Stimulated activated CD4-positive, alpha-beta T cell treated with anti-CD3 and anti-CD28 coated beads, Interleukin-4, amount 100 ng/mL, for 48 hours (primary cell): Measurements from ENCODE around the gene RBFA.
"Not testable (repeated sequence)": the region's sequence is repeated elsewhere in the genome, so short reads cannot be mapped to it uniquely, and the experiment has no call there.

ENCODE experiments used
- DNase-seq, 2 donors: peaks; one replicate each; pipeline ENCODE4 v3.0.0-alpha.2; 2020; ENCODE audit warnings: low read depth in 2 of 2

The RBFA gene, protein sequence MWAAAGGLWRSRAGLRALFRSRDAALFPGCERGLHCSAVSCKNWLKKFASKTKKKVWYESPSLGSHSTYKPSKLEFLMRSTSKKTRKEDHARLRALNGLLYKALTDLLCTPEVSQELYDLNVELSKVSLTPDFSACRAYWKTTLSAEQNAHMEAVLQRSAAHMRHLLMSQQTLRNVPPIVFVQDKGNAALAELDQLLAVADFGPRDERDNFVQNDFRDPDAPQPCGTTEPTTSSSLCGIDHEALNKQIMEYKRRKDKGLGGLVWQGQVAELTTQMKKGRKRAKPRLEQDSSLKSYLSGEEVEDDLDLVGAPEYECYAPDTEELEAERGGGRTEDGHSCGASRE

DNA sequence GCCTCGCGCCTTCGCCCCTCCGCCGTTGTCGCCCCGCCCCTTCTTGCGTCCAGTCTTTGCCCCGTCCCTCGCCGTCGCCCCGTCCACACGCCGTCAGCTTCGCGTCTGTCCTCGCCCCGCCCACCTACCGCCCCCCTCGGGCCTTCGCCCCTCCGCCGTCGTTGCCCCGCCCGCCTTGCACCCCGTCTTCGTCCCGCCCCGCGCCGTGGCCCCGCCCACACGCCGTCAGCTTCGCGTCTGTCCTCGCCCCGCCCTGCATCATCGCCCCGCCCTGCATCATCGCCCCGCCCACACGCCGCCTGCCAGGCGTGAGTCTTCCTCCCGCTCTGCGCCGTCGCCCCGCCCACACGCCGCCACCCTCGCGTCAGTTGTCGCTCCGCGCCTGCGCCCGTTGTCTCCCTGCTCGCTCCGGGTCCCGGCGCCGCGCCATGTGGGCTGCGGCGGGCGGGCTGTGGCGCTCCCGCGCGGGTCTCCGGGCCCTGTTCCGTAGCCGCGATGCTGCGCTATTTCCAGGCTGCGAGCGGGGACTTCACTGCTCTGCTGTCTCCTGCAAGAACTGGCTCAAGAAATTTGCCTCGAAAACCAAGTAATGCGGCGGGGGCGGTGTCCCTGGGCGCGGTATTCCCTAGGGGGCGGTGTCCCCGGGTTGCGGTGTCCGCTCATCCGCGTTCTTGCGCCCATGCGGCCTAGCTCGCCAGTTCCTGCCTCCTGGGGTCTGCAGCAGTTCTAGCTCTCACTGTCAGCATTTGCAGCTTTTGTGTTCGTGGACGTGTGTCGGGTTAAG lies at the start of gene RBFA:
Gene RBFA, plus strand, starts transcription at position 367 of the 784 bp plus-strand sequence. Its CDS starts 62 bp downstream, at position 429.
- peak; percentile 99 to 100 for DNase-seq

DNA sequence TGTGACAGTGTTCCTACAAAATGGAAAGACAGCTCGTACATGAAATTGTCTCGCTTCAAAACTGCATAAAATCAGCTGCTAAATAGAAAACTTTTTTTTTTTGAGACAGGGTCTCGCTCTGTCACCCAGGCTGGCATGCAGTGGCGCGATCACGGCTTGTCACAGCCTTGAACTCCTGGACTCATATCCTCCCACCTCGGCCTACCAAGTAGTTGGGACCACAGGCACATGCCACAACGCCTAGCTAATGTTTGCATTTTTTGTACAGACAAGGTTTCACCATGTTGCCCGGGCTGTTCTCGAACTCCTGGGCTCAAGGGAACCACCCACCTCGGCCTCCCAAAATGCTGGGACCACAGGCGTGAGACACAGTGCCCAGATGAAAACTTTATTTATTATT lies 49.1 kb upstream of the RBFA start:
- DNase-seq: no peak

DNA sequence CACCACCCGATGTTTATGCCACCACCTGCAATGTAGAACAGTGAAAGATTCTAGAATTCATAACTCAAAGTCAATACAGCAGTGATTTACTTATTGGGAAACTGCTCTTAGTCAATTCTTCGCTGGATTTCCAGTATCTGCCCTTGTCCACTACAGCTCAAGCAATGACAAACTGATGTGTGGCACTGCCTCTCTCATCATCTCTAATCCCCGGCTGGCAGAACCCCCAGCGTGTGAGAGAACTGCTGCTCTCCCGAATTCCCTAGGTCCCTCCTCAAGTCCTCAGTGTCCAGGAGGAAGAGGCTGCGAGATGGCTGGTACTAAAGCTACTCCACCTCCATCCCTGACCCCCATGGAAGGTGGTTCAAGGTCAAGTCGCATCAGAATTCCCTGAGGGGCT lies 47.5 kb upstream of the RBFA start:
- DNase-seq: no peak

DNA sequence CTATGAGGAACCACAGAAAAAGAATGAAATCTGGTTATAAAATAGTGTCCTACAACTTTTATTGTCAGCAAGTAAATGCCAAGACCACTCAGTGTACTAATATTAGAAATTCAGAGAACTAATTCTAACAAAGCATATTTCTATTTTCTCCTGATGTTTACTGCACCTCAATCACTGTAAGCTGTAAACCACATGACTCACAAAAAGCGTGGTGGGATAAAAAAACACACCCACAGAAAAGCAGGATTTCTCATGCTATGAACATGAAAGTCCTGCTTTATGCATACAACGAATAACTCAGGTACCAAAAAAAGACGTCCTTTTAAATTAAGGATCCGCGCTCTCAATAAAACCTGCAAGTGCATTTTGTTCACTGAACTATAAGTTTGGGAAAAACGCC lies 46.7 kb upstream of the RBFA start:
- DNase-seq: no peak

DNA sequence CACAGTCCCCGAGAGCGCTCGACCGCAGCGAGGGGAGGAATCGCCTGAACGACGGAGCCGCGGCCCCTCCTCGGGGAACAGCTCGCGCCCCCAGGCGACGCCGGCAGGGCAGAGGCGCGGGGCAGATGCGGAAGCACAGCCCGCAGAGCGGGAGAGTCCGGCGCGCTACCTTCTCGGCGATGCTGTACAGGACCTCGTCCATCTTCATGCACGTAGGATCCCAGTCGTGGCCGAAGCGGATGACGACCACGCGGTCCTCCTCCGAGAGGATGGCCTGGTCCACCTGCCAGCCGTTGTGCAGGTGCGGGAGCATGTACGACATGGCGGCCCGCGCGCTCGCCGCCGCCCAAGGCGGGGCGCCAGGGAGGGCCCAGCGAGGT lies 46.2 kb upstream of the RBFA start:
- DNase-seq: peak; percentile 45 to 54

DNA sequence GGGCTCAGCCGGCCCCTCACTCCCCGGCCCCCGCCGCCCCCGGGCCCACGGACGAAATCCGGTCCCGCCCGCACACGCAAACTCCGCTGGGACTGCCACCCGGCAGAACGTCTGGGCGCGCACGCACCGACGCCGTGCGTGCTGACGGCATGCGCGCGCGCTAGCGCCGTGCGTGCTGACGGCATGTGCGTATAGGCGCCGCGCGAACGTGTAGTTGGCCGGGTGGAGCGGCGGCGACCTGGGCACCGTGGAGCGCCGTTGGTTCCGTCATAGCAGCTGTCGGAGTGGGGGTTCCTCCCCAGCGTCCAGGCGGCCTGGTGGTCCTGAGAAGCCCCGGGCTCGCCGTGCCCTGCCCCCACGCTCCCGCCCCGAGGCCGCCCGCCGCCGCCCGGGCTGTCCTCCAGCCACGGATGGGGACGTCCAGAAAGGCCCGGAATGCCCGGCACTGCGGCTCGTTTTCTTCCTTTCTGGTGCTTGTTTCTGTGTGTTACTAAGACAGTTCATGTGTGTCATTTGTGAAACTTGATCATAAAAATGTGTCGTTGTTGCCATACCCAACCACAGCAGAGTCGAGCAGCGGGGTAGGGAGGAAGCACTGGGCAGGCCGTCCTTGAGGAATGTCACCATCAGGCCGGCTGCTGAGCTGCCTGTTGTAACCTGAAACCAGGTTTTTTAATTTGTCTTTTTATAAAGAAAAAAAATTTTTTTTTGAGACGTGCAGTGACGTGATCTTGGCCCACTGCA lies 45.6 kb upstream of the RBFA start, which contains the start of gene TXNL4A:
Gene TXNL4A, minus strand, starts transcription at position 113 of the 744 bp plus-strand sequence. CDS start 171 bp downstream, outside the sequence.
- peak; percentile 78 to 82 for DNase-seq

DNA sequence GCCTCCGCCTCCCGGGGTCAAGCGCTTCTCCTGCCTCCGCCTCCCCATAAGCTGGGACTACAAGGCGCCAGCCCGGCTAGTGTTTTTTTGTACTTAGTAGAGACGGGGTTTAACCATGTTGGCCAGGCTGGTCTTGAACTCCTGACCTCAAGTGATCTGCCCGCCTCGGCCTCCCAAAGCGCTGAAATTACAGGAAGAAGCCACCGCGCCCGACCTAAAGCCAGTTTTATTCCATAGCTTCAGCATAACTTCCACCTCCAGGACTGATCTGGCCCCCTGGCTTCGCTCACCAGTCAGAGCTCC lies 45.1 kb upstream of the RBFA start:
- no peak for DNase-seq

DNA sequence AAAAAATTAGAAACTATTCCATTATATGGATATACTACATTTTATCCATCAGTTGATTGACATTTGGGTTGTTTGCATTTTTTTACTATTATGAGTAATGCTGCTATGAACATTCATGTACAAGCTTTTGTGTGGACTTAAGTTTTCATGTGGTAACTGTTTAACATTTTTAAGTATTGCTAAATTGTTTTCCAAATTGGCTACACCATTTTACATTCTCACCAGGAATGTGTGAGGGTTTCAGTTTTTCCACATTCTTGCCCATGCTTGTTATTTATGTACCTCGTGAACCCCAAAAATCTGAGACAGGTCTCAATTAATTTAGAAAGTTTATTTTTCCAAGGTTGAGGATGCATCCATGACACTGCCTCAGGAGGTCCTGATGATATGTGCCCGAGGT lies 42.7 kb upstream of the RBFA start:
- no peak for DNase-seq

DNA sequence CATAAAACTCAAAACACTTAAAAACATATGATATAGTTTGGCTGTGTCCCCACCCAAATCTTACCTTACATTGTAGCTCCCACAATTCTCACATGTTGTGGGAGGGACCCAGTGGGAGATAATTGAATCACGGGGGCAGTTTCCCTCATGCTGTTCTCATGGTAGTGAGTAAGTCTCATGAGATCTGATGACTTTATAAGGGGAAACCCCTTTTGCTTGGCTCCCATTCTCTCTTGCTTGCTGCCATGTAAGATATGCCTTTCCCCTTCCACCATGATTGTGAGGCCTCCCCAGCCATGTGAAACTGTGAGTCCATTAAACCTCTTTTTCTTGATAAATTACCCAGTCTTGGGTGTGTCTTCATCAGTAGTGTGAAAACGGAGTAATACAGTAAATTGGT lies 34.5 kb upstream of the RBFA start:
- not testable (repeated sequence) for DNase-seq

DNA sequence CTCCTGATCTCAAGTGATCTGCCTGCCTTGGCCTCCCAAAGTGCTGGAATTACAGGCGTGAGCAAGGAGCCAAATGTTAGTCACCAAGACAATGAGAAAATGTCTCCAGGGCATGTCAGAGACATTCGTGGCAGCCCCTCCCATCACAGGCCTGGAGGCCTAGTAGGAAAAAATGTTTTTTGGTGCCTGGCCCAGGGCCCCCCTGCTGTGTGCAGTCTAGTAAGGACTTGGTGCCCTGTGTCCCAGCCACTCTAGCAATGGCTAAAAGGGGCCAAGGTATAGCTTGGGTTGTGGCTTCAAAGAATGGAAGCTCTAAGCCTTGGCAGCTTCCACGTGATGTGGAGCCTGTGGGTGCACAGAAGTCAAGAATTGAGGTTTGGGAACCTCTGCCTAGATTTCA lies 33.4 kb upstream of the RBFA start:
- DNase-seq: no peak

DNA sequence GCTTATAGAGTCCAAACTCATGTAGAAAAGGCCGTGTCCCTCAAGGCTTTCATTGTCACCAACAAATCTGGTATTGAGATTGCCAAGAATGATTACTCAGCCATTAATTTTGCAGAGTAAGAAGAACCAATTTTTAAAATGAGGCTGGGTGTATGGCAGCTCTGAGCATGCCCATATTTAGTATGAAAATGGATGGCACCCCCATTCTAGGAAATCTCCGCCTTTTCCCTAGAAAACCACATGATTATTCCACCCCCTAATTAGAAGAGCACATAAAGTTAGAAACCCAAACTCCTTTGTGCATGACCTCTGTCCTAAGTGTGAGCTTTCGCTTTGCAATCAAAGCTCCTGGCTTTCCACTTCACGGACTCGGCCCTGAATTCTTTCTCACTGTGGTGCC lies 31.8 kb upstream of the RBFA start:
- DNase-seq: no peak

DNA sequence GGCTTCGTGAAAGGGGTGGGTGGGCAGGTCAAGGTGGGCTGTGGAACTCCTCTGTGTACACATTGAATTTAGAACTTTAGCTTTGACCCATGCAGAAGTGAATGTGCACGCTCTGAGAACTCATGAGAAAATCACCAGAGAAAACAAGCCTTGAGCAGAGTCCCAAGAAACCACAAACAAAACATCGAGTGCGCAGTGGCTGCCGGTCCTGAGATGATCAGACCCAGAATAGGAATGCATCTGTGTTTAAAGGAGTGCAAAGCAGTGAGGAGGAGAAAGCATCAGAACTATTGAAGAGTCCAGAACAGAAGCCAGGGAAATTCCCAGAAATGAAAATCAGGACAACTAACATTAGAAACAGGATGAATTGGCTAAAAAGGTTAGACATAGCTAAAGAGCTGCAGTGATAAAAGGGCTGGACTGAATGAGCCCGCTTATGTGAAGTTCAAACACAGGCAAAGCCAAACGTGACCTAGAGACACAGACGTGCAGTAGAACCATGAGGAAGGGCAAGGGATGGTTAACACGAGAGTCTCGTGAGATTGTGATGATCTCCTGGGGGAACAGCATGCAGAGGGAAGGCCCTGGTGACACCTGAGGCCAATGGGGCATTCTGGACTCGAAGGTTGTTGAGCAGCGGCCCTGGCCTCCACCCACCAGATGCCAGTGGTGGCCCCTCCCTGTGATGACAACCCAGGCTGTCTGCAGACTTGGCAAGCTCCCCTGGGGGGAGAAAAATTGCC lies 29.5 kb upstream of the RBFA start:
- DNase-seq: no peak

DNA sequence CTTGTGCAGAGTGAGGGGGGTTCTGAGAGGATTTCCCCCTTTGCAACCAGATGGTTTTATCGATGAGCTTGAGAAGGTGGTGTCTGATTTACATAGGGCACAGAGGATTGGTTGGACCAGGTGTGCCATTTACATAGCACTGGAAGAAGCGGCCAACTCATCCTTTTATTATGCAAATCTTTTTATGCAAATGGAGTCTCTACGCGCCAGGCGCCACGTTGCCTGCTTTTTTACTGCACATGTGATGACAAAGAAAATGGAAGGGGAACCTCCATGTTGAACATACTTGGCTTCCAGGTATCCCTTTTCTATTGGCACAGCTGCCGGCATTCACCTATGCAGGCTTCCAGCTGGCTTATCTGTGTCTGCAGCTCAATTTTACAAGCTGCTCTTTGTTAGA lies 27.5 kb upstream of the RBFA start:
- no peak for DNase-seq

DNA sequence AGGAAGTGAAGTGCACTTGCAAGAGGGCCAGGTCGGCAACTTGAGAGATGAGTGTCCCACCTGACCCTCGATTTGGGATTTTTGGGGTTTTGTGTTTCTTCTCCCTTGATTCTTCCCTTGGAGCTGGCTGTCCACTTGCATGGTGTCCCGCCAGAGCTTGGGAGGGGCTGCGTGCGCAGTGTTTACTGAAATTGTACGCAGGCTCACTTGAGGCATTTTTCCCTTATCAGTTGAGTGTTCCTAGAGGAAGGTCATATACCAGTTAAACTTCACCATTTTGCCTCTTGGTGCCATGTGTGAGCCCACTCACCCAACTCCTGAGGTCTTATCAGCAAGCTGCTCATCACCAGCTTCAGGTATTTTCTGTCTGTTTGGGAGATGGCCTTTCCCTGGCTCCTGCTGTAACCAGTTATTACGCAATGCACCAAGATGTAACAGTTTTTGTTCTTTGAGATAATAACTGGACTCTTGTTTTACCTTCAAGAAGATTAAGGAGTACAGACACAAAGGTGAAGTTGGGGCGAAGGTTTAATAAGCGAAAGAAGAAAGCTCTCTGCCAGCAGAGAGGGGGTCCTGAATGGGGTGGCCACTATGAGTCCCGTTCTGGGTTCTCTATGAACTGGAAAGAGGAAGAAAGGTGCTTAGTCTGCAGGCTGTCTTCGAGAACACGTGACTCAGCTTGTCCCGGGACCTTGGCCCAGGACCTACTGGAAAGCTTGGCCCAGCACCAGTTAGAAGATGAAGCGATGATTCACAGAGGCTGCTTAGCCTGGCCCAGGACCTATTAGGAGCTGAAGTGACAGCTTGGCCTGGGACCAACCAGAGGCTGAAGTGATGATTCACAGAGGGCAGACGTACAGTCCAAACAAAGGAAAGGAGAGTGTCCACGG lies 24.3 kb upstream of the RBFA start:
- DNase-seq: no peak

DNA sequence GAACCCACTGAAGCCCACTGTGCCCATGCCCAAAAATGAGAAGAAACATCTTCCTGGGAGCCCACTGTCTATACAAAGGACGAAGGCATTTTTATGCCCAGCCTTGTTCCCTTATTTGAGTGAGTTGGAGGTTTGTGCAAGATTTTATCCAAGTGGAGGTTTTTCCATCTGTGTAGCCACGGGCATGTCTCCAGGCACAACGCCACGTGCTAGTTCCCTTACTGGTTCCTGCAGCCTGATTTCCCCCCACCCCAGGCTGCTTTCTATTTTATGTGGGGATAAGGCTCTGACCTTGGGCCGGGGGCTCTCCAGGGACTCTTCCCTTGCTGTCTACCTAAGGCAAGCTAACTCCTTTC lies 23.7 kb upstream of the RBFA start:
- DNase-seq: no peak

DNA sequence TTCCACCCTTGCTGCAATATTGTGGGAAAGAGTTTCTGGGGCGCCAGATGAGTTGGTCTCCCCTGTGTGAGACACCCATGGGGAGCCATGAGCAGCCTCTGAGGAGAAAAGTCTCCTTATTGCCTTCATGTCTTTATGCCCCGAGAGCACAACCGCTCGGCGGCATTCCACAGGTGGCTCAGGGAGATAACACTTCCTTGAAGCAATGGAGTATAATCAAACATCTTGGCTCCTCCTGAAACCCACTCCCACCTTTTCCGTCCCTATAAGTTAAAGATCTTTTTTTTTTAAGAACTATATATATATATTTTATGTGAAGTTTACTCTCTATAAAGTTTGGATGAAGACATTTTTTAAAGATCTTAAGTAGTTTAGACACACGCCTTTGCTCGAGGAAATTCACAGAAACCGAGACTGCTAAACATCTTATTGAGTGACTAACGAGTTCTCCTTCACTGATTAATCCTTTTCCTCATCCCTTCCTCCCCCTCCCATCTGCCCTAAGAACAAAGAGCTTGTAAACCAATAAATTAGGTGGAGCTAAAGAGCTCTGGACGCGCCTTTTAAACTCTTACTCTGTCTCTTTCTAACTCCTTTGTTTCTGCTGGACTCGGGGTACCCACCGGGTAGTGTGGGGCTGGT lies 22.6 kb upstream of the RBFA start:
- not testable (repeated sequence) for DNase-seq

DNA sequence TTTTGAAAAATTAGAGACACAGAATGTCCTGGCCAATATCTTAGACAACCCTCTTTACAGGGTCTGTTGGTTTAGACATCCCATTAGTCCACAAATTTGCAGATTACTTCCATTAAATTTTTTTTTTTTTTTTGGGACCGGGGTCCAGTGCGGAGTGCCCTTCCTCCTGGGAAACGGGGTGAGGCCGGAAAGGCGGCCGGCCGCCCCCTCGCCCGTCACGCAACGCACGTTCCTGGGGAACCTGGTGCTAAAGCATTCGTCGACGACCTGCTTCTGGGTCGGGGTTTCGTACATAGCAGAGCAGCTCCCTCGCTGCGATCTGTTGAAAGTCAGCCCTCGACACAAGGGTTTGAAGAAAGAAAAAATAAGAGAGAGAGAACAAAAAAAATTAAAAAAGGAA lies 21.5 kb upstream of the RBFA start:
- no peak for DNase-seq

DNA sequence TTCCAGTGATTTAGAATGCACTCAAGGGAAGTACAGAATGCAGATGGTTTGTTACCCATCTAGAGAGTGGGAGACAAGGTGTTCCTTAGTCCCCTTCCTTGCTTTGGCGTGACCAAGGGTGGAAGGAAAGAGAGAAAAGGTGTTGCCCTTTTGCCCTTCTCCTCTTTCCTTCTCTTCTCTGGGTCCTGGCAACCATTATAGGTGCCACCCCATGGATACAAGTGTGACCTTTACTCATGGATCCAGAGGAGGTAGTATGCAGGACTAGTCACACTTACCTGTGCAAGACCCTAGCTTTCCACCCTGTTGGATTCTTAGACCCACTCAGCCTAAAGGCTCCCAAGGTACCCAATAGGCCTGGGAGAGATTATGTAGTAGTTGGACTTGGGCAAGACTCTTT lies 11.6 kb upstream of the RBFA start:
- DNase-seq: no peak

DNA sequence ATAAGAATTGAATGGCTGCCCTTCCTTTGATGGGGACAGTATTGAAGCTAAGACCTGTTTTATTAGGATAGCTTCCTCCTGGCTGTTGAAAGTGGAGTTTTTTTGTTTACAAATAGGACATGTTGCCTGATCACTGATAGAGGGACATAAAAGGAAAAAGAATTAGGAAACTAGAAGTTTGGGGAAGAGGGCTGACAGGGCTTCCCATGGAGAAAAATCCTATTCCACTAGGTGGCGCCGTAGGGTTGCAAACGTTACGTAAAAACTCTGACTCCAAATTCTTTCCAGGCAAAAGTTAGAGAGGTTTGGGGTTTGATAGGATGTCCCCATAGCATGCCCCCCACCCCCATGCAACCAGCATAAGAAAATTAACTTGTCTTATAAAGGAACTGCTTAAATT lies 11.1 kb upstream of the RBFA start:
- DNase-seq: peak; percentile 17 to 24

DNA sequence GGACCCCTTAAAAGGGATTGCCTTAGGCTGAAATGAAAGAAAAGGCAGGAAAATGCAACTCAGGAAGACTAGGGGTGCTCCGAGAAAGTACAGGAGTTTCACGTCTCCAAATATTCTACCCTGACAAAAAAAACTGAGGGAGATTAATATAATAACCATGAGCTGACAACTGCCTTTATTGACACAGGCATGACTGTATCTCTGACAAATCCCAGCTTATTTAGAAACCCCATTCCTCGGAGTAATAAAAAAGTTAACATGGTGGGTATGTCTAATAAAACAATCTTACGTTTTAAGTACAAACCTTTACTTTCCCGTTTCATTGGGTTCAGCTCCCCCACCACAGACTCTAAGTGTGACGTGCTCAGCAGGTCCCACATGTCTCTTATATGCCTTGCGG lies 7.9 kb upstream of the RBFA start:
- DNase-seq: no peak

DNA sequence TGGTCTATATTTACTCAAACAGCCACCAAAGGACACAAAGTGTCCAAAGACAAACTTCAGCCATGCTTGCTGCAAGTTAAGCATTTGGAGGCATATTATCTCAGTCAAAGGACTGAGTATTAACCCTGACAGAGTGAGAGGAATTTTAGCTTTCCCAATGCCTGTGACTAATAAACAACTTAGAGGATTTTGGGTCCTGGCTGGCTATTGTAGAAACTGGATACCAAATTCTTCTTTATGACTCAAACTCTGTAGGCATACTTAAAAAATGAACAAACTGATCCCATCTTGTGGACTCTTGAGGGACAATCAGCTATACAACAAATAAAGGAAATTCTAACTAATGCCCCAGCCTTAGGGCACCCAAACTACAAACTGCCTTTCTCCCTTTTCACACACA lies 6.5 kb upstream of the RBFA start:
- DNase-seq: not testable (repeated sequence)
